Fibroblast of skin of back (primary cell): ENCODE data around the gene GMNN.
"Not testable (repeated sequence)": the region's sequence is repeated elsewhere in the genome, so short reads cannot be mapped to it uniquely, and the experiment has no call there.

Experiments used
- DNase-seq: peaks from one replicate; pipeline ENCODE4 v3.0.0-alpha.2; 2013

GMNN gene

GRCh38 chr6:24761851-24762250 is 12.9 kb upstream of the GMNN start:
- DNase-seq = no peak

GRCh38 chr6:24763578-24763977 is 11.2 kb upstream of the GMNN start:
- no peak for DNase-seq

- DNase-seq = not testable (repeated sequence)
Measured at GRCh38 chr6:24764833-24765828, 9.6 kb upstream of the GMNN start.

GRCh38 chr6:24765968-24766367 is 8.8 kb upstream of the GMNN start:
- not testable (repeated sequence) for DNase-seq

- DNase-seq = peak; percentile 43
Measured at GRCh38 chr6:24766680-24767462, 7.9 kb upstream of the GMNN start.

- DNase-seq = peak; percentile 59
Measured at GRCh38 chr6:24768361-24768760, 6.4 kb upstream of the GMNN start.

GRCh38 chr6:24775520-24776058 is 852 bp downstream of the GMNN start:
- DNase-seq = peak; percentile 61

GRCh38 chr6:24777227-24777626 is 2.5 kb downstream of the GMNN start:
- DNase-seq = no peak

GRCh38 chr6:24778121-24778520 is 3.4 kb downstream of the GMNN start:
- DNase-seq = no peak

- no peak for DNase-seq
Measured at GRCh38 chr6:24778878-24779277, 4.1 kb downstream of the GMNN start.

- DNase-seq = no peak
Measured at GRCh38 chr6:24779416-24780016, 4.8 kb downstream of the GMNN start.

GRCh38 chr6:24780206-24780605 is 5.5 kb downstream of the GMNN start:
- DNase-seq = peak; percentile 6

GRCh38 chr6:24788031-24788665 is 13.4 kb downstream of the GMNN start:
- DNase-seq = peak; percentile 84

- DNase-seq = peak; percentile 48
Measured at GRCh38 chr6:24795106-24795505, 20.4 kb downstream of the GMNN start.

- peak; percentile 8 for DNase-seq
Measured at GRCh38 chr6:24796616-24797290, 22.0 kb downstream of the GMNN start.

GRCh38 chr6:24797596-24798216 is 23.0 kb downstream of the GMNN start:
- DNase-seq = peak; percentile 43

- DNase-seq = peak; percentile 28
Measured at GRCh38 chr6:24798740-24799540, 24.2 kb downstream of the GMNN start, which contains the start of gene ARMH2. Gene ARMH2 (minus strand): TSS chr6:24798917. CDS start chr6:24798857, 60 bp downstream.

GRCh38 chr6:24799541-24799915 is 24.8 kb downstream of the GMNN start:
- DNase-seq = peak; percentile 17

- peak; percentile 76 for DNase-seq
Measured at GRCh38 chr6:24802271-24803059, 27.7 kb downstream of the GMNN start.
